H1 (cell line): ENCODE results near the gene KRAS. TPM values are rescaled to one million over a fixed set of nuclear protein-coding genes. Genes with fewer than 3 reads are reported as not detected.

ENCODE experiments used
- ASH2L ChIP-seq: fragments of 200-600, 300-600 bp; sonication (generic); IDR thresholded peaks from one replicate; pipeline ENCODE4 v1.7.1; 2017; ENCODE audit warnings: low read length
- ATF3 ChIP-seq: IDR thresholded peaks from 2 replicates; pipeline ENCODE4 v1.6.1; 2011; ENCODE audit warnings: low read depth, mild to moderate bottlenecking, low read length; ENCODE audit not compliant: insufficient read depth
- BCL11A ChIP-seq, 2 experiments: IDR thresholded peaks; one replicate each; pipeline ENCODE4 v1.6.1; 2011; ENCODE audit warnings: low read depth in 2 of 2, low read length in 2 of 2, mild to moderate bottlenecking in 2 of 2
- EP300 ChIP-seq, 2 experiments: IDR thresholded peaks; 1 replicate in 1 of 2; 2 replicates in 1 of 2; pipeline ENCODE4 v1.6.1; 2011 to 2012; ENCODE audit warnings: low read depth in 2 of 2, low read length in 2 of 2, mild to moderate bottlenecking in 2 of 2, borderline replicate concordance in 1 of 2, inconsistent platforms in 1 of 2, moderate library complexity in 1 of 2
- FOSL1 ChIP-seq: IDR thresholded peaks from 2 replicates; pipeline ENCODE4 v1.6.1; 2011; ENCODE audit warnings: mild to moderate bottlenecking, low read depth, low read length, moderate library complexity; ENCODE audit not compliant: insufficient read depth
- GABPA ChIP-seq: IDR thresholded peaks from 2 replicates; pipeline ENCODE4 v1.6.1; 2011; ENCODE audit warnings: mild to moderate bottlenecking, low read length, moderate library complexity, borderline replicate concordance; ENCODE audit not compliant: insufficient read depth
- JUND ChIP-seq: IDR thresholded peaks from 2 replicates; pipeline ENCODE4 v1.6.1; 2011; ENCODE audit warnings: mild to moderate bottlenecking, improper control_type of control experiment, low read length
- KDM5A ChIP-seq: fragments of 200-600 bp; IDR thresholded peaks from 2 replicates; pipeline ENCODE4 v1.7.1; 2012; ENCODE audit warnings: mild to moderate bottlenecking, low read length, inconsistent platforms, mixed read lengths
- MAX ChIP-seq: IDR thresholded peaks from 2 replicates; pipeline ENCODE4 v1.6.1; 2012; ENCODE audit warnings: inconsistent platforms
- NRF1 ChIP-seq: IDR thresholded peaks from 2 replicates; pipeline ENCODE4 v1.6.1; 2011; ENCODE audit warnings: mild to moderate bottlenecking, low read depth, low read length, improper control_type of control experiment
- PHF8 ChIP-seq: fragments of 200-600 bp; sonication (generic); conservative IDR thresholded peaks from 2 replicates; pipeline ENCODE4 v1.7.1; 2012; ENCODE audit warnings: low read depth, mild to moderate bottlenecking, inconsistent platforms, low read length, moderate library complexity
- POU5F1 ChIP-seq: IDR thresholded peaks from 2 replicates; pipeline ENCODE4 v1.6.1; 2011; ENCODE audit warnings: low read depth, mild to moderate bottlenecking, low read length, moderate library complexity
- RNF2 ChIP-seq: fragments of 200-900, 300-1000 bp; sonication (generic); IDR thresholded peaks from 2 replicates; pipeline ENCODE4 v1.7.1; 2016; ENCODE audit warnings: borderline replicate concordance, low read depth, mild to moderate bottlenecking, antibody characterized with exemption, low read length; ENCODE audit not compliant: poor library complexity, severe bottlenecking; ENCODE audit errors: missing control alignments
- SIN3A ChIP-seq, 2 experiments: IDR thresholded peaks in 1 of 2; conservative IDR thresholded peaks in 1 of 2; 2 replicates each; pipeline ENCODE4 v1.6.1; 2011 to 2012; ENCODE audit warnings: low read length in 2 of 2, improper control_type of control experiment in 1 of 2, low read depth in 1 of 2, mild to moderate bottlenecking in 1 of 2
- SIRT6 ChIP-seq: IDR thresholded peaks from one replicate; pipeline ENCODE4 v1.7.1; 2012; ENCODE audit warnings: low read length, inconsistent platforms
- SP1 ChIP-seq: IDR thresholded peaks from 2 replicates; pipeline ENCODE4 v1.6.1; 2011; ENCODE audit warnings: low read depth, low read length
- TAF7 ChIP-seq: optimal IDR thresholded peaks from 2 replicates; pipeline ENCODE3; 2011; ENCODE audit warnings: low read depth, mild to moderate bottlenecking, inconsistent platforms, low read length, moderate library complexity, borderline replicate concordance
- TEAD4 ChIP-seq: IDR thresholded peaks from 2 replicates; pipeline ENCODE4 v1.6.1; 2012; ENCODE audit warnings: low read depth, low read length, inconsistent platforms, mixed read lengths
- ZNF274 ChIP-seq: IDR thresholded peaks from 2 replicates; pipeline ENCODE4 v1.7.0; 2012; ENCODE audit warnings: low read length, borderline replicate concordance; ENCODE audit errors: extremely low read depth
- polyA plus RNA-seq, 7 experiments: library from polyadenylated mRNA; depleted of rRNA in 3 of 7; stranded (reverse) in 5 of 7; unstranded in 2 of 7; fragments of >200 nt in 5 of 7; fragments of 200-250 nt in 2 of 7; gene quantifications; 1 replicate in 5 of 7; 2 replicates in 1 of 7; 4 replicates in 1 of 7; pipeline versions ENCODE4 v1.2.1 to v1.2.3, GENCODE V29; 2011 to 2013; ENCODE audit warnings: missing spikeins in 2 of 7, mixed read lengths in 2 of 7
- total RNA-seq: library from RNA; stranded (reverse); fragmentation: NEBNext Ultra II Directional; extraction: Animal tissue kit (Norgen Biotek cat#: 25700); gene quantifications from 2 replicates; pipeline ENCODE4 v1.2.1, GENCODE V29; 2021
- TF ChIP-seq, protein P1 (sequence below): IDR thresholded peaks from 2 replicates; pipeline ENCODE4 v1.6.1; 2011; ENCODE audit warnings: low read length, improper control_type of control experiment

KRAS gene
- total and polyA plus RNA-seq, 2 of the 8 experiments (the other 6 are each of a cell fraction or from before 2014, with no cell fraction given) = 24.8 to 64.6 TPM

DNA sequence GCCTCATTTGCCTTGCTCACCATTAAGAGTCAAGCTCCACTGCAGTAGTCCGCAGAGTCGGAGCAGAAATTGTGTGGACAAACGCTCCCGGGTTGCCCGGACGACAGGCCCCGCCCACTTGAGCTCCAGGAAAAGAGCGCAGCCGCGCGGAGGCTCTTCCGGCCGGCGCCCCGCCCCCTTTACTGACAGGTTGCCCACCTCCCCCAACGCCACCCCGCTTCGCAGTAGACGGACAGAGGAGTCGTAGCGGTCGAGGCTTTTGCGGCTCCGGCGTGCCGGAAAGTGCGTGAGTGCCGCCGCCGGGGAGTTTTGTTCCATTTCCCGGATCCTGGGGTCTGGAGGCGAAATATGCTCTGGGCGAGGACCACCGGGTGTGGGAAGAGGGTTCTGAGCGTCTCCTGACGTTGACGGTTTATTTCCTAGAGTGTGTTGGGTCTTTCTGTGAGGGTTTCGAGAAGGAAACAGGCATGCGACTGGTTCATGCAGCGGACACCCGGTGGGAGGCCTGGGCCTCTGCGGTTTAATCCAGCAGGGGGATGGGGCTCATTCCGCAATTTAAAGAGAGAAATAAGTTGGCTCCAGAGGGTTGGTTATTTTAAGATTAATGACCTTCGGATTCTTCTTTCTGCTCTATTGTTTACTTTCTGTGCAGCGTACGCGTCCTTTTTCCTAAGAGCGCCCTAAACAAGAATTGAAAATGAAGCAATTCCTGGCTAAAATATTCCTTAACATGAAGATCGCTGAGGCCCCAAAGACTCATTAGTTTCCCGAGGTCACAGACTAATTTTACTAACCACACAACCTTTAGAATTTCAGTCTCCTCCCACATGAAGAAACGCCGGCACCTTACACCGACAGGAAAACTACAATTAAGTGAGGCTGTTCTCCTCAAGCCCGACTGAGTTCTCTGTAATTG, 55.4 kb downstream of the KRAS start, which contains the start of the genes DNAI7 and ETFRF1 (continued):
- no peak for TF ChIP-seq RNF2
- TF ChIP-seq TAF7 = peak; percentile 40
- peak; percentile 98 for TF ChIP-seq ASH2L
- TF ChIP-seq ZNF274 = no peak
- TF ChIP-seq GABPA = no peak
- TF ChIP-seq SIRT6 = no peak
- no peak for TF ChIP-seq FOSL1
- peak; percentile 62 for TF ChIP-seq ATF3
- peak; percentile 91 to 94 for TF ChIP-seq SIN3A (conservative IDR thresholded peaks at IDR 0.05 in 1 of 2, IDR thresholded peaks at IDR 0.05 in 1 of 2; ENCODE audit: low read depth in 1 of 2, low read length in 2 of 2)
- TF ChIP-seq SP1 = peak; percentile 57
- TF ChIP-seq POU5F1 = no peak
- TF ChIP-seq TEAD4 = no peak
- peak; percentile 88 for TF ChIP-seq PHF8
- no peak for TF ChIP-seq KDM5A
- TF ChIP-seq, protein P1, sequence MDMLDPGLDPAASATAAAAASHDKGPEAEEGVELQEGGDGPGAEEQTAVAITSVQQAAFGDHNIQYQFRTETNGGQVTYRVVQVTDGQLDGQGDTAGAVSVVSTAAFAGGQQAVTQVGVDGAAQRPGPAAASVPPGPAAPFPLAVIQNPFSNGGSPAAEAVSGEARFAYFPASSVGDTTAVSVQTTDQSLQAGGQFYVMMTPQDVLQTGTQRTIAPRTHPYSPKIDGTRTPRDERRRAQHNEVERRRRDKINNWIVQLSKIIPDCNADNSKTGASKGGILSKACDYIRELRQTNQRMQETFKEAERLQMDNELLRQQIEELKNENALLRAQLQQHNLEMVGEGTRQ = no peak
- TF ChIP-seq NRF1 = no peak
- no peak for TF ChIP-seq BCL11A (IDR thresholded peaks at IDR 0.05; ENCODE audit: low read depth in 2 of 2, low read length in 2 of 2)
- TF ChIP-seq JUND = no peak
- TF ChIP-seq MAX = 0 out of 2 replicates have a peak, but pooled peaks have one; percentile 26
- TF ChIP-seq EP300 (IDR thresholded peaks at IDR 0.05; ENCODE audit: borderline replicate concordance in 1 of 2, low read depth in 2 of 2, low read length in 2 of 2) = no peak
